ENCODE data around the gene MATCAP1. TPM values are rescaled to one million over a fixed set of nuclear protein-coding genes. Genes with fewer than 3 reads are reported as not detected.

Gene MATCAP1
- total and polyA plus RNA-seq, 2 of the 13 experiments (the other 11 are each of a cell fraction or from before 2014, with no cell fraction given): 11.2 to 24.5 TPM

- TF ChIP-seq ZNF670 (CRISPR knock-in tag; IDR thresholded peaks at IDR 0.05; ENCODE audit: borderline replicate concordance): no peak
- peak; percentile 78 for TF ChIP-seq ZNF687 (CRISPR knock-in tag; IDR thresholded peaks at IDR 0.05)
- no peak for TF ChIP-seq PRDM4 (CRISPR knock-in tag; IDR thresholded peaks at IDR 0.05; ENCODE audit: borderline replicate concordance)
- 0 out of 2 replicates have a peak, but pooled peaks have one; percentile 17 for TF ChIP-seq FOXC1 (CRISPR knock-in tag; IDR thresholded peaks at IDR 0.05; ENCODE audit: borderline replicate concordance)
- TF ChIP-seq TEAD3 (CRISPR knock-in tag; optimal IDR thresholded peaks at IDR 0.05; ENCODE audit: borderline replicate concordance): no peak
- TF ChIP-seq ZNF737 (CRISPR knock-in tag; IDR thresholded peaks at IDR 0.05; ENCODE audit: borderline replicate concordance): no peak
- TF ChIP-seq ATF3 (CRISPR knock-in tag; IDR thresholded peaks at IDR 0.05): no peak
- no peak for TF ChIP-seq PRPF4 (IDR thresholded peaks at IDR 0.05; ENCODE audit: low read depth, low read length, poor library complexity, severe bottlenecking)
- TF ChIP-seq USF2 (IDR thresholded peaks at IDR 0.05; ENCODE audit: low read depth, low read length): peak; percentile 12; the same call in 1 of the 2 replicates
- TF ChIP-seq USF2 (CRISPR knock-in tag; IDR thresholded peaks at IDR 0.05; ENCODE audit: borderline replicate concordance): no peak; the same call in 1 of the 2 replicates
- peak; percentile 46 for TF ChIP-seq ZFY (CRISPR knock-in tag; IDR thresholded peaks at IDR 0.05)
These were observed 23.7 kb upstream of the MATCAP1 start (continued) for GRCh38 chr16:67207249-67208091.

All from HepG2 (cell line).